Smooth muscle cell (in vitro differentiated cells): ENCODE data around the gene TET2. TPM values are rescaled to one million over a fixed set of nuclear protein-coding genes. Genes with fewer than 3 reads are reported as not detected.

Experiments
- DNase-seq: peaks from one replicate; lab custom pipeline; 2025; ENCODE audit not compliant: unreplicated experiment; lab: John Stamatoyannopoulos, UW
- H2AFZ ChIP-seq: fragments of 200-600 bp; sonication (generic); 2 replicates; pipeline ENCODE4 v1.6.0; 2016; ENCODE audit warnings: antibody characterized with exemption, low read depth, mild to moderate bottlenecking
- H3F3A ChIP-seq: fragments of 200-600 bp; sonication (generic); 2 replicates; pipeline ENCODE4 v1.6.0; 2017; ENCODE audit warnings: antibody characterized with exemption, low read depth
- H3K27ac ChIP-seq: fragments of 200-600 bp; sonication (generic); 2 replicates; pipeline ENCODE4 v1.5.1; 2016; ENCODE audit warnings: low read depth, mild to moderate bottlenecking
- H3K27me3 ChIP-seq: fragments of 200-600 bp; sonication (generic); 2 replicates; pipeline ENCODE4 v1.6.1; 2016; ENCODE audit warnings: low read depth, mild to moderate bottlenecking
- H3K36me3 ChIP-seq: fragments of 200-600 bp; sonication (generic); 2 replicates; pipeline ENCODE4 v1.5.1; 2016; ENCODE audit warnings: low read depth
- H3K4me1 ChIP-seq: fragments of 200-600 bp; sonication (generic); 2 replicates; pipeline ENCODE4 v1.5.1; 2016; ENCODE audit warnings: low read depth
- H3K4me2 ChIP-seq: fragments of 200-600 bp; sonication (generic); 2 replicates; pipeline ENCODE4 v1.6.0; 2016; ENCODE audit warnings: mild to moderate bottlenecking
- H3K4me3 ChIP-seq: fragments of 200-600 bp; sonication (generic); 2 replicates; pipeline ENCODE4 v1.5.1; 2016; ENCODE audit warnings: mild to moderate bottlenecking
- H3K79me2 ChIP-seq: fragments of 200-600 bp; sonication (generic); 2 replicates; pipeline ENCODE4 v1.6.0; 2016; ENCODE audit warnings: low read depth, mild to moderate bottlenecking
- H3K9ac ChIP-seq: fragments of 200-600 bp; sonication (generic); 2 replicates; pipeline ENCODE4 v1.6.0; 2016; ENCODE audit warnings: low read depth
- H3K9me3 ChIP-seq: fragments of 200-600 bp; sonication (generic); replicated peaks from 2 replicates; pipeline ENCODE4 v1.5.1; 2016; ENCODE audit warnings: low read depth
- H4K20me1 ChIP-seq: fragments of 200-600 bp; sonication (generic); 2 replicates; pipeline ENCODE4 v1.6.0; 2016; ENCODE audit warnings: low read depth
- CTCF ChIP-seq: fragments of 200-600 bp; sonication (generic); IDR thresholded peaks from 2 replicates; pipeline ENCODE4 v1.5.1; 2017; ENCODE audit warnings: borderline replicate concordance, mild to moderate bottlenecking, antibody characterized with exemption; ENCODE audit not compliant: insufficient read depth, poor library complexity, severe bottlenecking
- WGBS: methylation state at CpG from one replicate; pipeline ENCODE4 v1.1.7; 2016; ENCODE audit warnings: low lambda C conversion rate; 5-methylcytosine and 5-hydroxymethylcytosine counted together
- polyA plus RNA-seq: library from polyadenylated mRNA; unstranded; fragments of >200 nt; fragmentation: Nextera tagmentation; extraction: Ambion mirVana; gene quantifications from 2 replicates; pipeline ENCODE4 v1.2.1, GENCODE V29; 2016
- total RNA-seq: library from RNA; depleted of rRNA; stranded (reverse); fragments of >200 nt; gene quantifications from 2 replicates; pipeline ENCODE4 v1.2.3, GENCODE V29; 2014

The TET2 gene
- total and polyA plus RNA-seq, 2 experiments from 2014 or later, result 2.7 to 20.5 TPM

- 95% methylated on average over 5 of the region's 5 CpGs for WGBS
- no peak overlapping the region for H3K9ac ChIP-seq
- no peak for TF ChIP-seq CTCF
Measured at GRCh38 chr4:105107095-105107856, 39.4 kb upstream of the TET2 start.

GRCh38 chr4:105108971-105109370 is 37.7 kb upstream of the TET2 start:
- Histone ChIP-seq H3K27me3 (peaks cover 4% of the 10 kb centered on the region), H4K20me1 (no peaks in the 10 kb centered on the region), H3K79me2 (no peaks in the 10 kb centered on the region), H3F3A (no peaks in the 10 kb centered on the region), H3K9me3 (no peaks in the 10 kb centered on the region), H2AFZ (no peak overlapping the region), H3K9ac (no peak overlapping the region), H3K4me1 (no peaks in the 10 kb centered on the region), H3K36me3 (no peaks in the 10 kb centered on the region), H3K4me3 (no peak overlapping the region), H3K27ac (no peak overlapping the region), H3K4me2 (no peak overlapping the region)
- no peak for DNase-seq
- TF ChIP-seq CTCF, result no peak

More at GRCh38 chr4:105107095-105107856, 39.4 kb upstream of the TET2 start:
- Histone ChIP-seq H4K20me1 (no peaks in the 10 kb centered on the region), H3K79me2 (no peaks in the 10 kb centered on the region), H3K27me3 (no peaks in the 10 kb centered on the region), H2AFZ (no peak overlapping the region), H3K4me2 (no peak overlapping the region), H3K36me3 (no peaks in the 10 kb centered on the region), H3K4me3 (no peak overlapping the region), H3K4me1 (no peaks in the 10 kb centered on the region), H3K9me3 (no peaks in the 10 kb centered on the region), H3F3A (no peaks in the 10 kb centered on the region), H3K27ac (no peak overlapping the region)
- no peak for DNase-seq

DNA sequence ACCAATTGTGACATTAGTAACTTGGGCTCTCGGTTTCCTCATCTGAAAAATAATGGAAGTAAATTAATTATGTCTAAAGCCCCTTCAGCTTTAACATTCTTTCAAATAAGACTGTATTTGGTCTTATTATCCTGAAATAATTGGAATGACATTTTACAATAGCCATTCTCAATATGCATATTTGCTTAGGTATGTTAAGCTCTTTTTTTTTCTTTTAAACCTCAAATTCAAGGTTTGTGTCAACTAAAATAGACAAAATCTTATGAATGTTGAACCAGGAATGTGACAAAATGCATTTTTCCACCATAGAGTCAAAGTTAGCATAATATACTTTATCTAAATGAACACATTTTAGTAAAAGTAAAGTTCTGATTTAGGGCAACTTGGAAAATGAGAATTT is 34.4 kb upstream of the TET2 start:
- Histone ChIP-seq H3K9ac (no peak overlapping the region), H3K4me1 (no peaks in the 10 kb centered on the region), H3K9me3 (no peaks in the 10 kb centered on the region), H3K36me3 (no peaks in the 10 kb centered on the region), H3K27ac (no peak overlapping the region), H4K20me1 (no peaks in the 10 kb centered on the region), H3K79me2 (no peaks in the 10 kb centered on the region), H3K27me3 (peaks cover 11% of the 10 kb centered on the region), H3K4me3 (no peak overlapping the region), H2AFZ (no peak overlapping the region), H3K4me2 (no peak overlapping the region), H3F3A (no peaks in the 10 kb centered on the region)
- no peak for TF ChIP-seq CTCF
- DNase-seq, result no peak
- WGBS, result 85% methylated on average over 1 of the region's 1 CpG

DNA sequence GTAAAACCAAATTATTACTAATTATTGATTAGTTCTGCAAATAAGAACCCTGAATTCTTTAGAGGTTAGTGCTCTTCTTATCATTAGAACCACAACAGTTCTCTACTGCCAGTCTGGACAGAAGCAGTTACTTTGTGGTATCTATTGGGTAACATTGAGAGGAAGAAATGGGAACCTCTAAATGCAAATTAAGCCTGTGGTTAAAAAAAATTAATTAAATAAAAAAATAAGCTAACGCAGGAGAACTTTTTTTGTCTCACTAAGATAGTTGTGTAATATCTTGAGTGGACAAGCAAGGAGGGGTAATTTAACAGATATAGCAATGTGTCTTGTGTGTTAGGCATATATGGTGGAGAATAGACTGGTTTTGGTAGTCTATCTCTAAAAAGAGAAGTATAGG is 32.9 kb upstream of the TET2 start:
- DNase-seq, result no peak
- H3K36me3 ChIP-seq, result no peaks in the 10 kb centered on the region
- WGBS, result 88% methylated on average over 1 of the region's 1 CpG
- TF ChIP-seq CTCF, result no peak
- no peak overlapping the region for H3K27ac ChIP-seq
- H3K27me3 ChIP-seq, result peaks cover 11% of the 10 kb centered on the region
- no peak overlapping the region for H3K9ac ChIP-seq
- no peak overlapping the region for H3K4me2 ChIP-seq
- H3K79me2 ChIP-seq, result no peaks in the 10 kb centered on the region
- H4K20me1 ChIP-seq, result no peaks in the 10 kb centered on the region
- H3K4me3 ChIP-seq, result no peak overlapping the region
- no peak overlapping the region for H2AFZ ChIP-seq
- no peaks in the 10 kb centered on the region for H3K9me3 ChIP-seq
- no peaks in the 10 kb centered on the region for H3F3A ChIP-seq
- no peaks in the 10 kb centered on the region for H3K4me1 ChIP-seq
